Endodermal cell (in vitro differentiated cells): ENCODE measurements around the gene TMPRSS12. TPM values are rescaled to one million over a fixed set of nuclear protein-coding genes. Genes with fewer than 3 reads are reported as not detected.
"Not testable (repeated sequence)": the region's sequence is repeated elsewhere in the genome, so short reads cannot be mapped to it uniquely, and the experiment has no call there.

ENCODE experiments used
- DNase-seq: peaks from one replicate; pipeline ENCODE4 v3.0.0-alpha.2; 2017
- H3K27ac ChIP-seq: 2 replicates; pipeline ENCODE4 v1.5.1; 2013; ENCODE audit warnings: mild to moderate bottlenecking, low read depth, low read length, moderate library complexity
- H3K27me3 ChIP-seq: 2 replicates; pipeline ENCODE4 v1.6.1; 2013; ENCODE audit warnings: mild to moderate bottlenecking, low read length, moderate library complexity; ENCODE audit not compliant: insufficient read depth, control insufficient read depth, poor library complexity, severe bottlenecking
- H3K36me3 ChIP-seq: 2 replicates; pipeline ENCODE4 v1.7.0; 2013; ENCODE audit warnings: mild to moderate bottlenecking, low read length, moderate library complexity; ENCODE audit not compliant: control insufficient read depth, insufficient read depth
- H3K4me1 ChIP-seq: one replicate; pipeline ENCODE4 v1.7.0; 2013; ENCODE audit warnings: low read length; ENCODE audit not compliant: control insufficient read depth, insufficient read depth
- H3K4me3 ChIP-seq: 2 replicates; pipeline ENCODE4 v1.5.1; 2013; ENCODE audit warnings: mild to moderate bottlenecking, low read length, moderate library complexity
- H3K9ac ChIP-seq: 2 replicates; pipeline ENCODE4 v1.6.1; 2013; ENCODE audit warnings: mild to moderate bottlenecking, low read length, moderate library complexity; ENCODE audit not compliant: poor library complexity, severe bottlenecking; ENCODE audit errors: extremely low read depth
- H3K9me3 ChIP-seq: 2 replicates; pipeline ENCODE4 v1.6.1; 2013; ENCODE audit warnings: mild to moderate bottlenecking, low read length, moderate library complexity; ENCODE audit not compliant: control insufficient read depth
- H3K27ac Mint-ChIP-seq: 2 replicates; pipeline ENCODE4 v1.8.0; 2020; ENCODE audit warnings: mixed read lengths
- H3K27me3 Mint-ChIP-seq: 2 replicates; pipeline ENCODE4 v1.8.0; 2021; ENCODE audit warnings: mild to moderate bottlenecking, mixed read lengths; ENCODE audit not compliant: insufficient read depth
- H3K36me3 Mint-ChIP-seq: 2 replicates; pipeline ENCODE4 v1.8.0; 2020; ENCODE audit warnings: low read depth, mixed read lengths
- H3K4me1 Mint-ChIP-seq: 2 replicates; pipeline ENCODE4 v1.8.0; 2020; ENCODE audit warnings: mixed read lengths
- H3K4me3 Mint-ChIP-seq: 2 replicates; pipeline ENCODE4 v1.8.0; 2020; ENCODE audit warnings: mild to moderate bottlenecking, moderate library complexity, mixed read lengths
- H3K9me3 Mint-ChIP-seq: 2 replicates; pipeline ENCODE4 v1.8.0; 2020; ENCODE audit warnings: mild to moderate bottlenecking, mixed read lengths
- WGBS, 2 experiments: methylation state at CpG; one replicate each; pipeline versions ENCODE4 v1.1.5 to v1.1.7; 2013; ENCODE audit warnings: missing lambda C conversion rate in 2 of 2, mixed read lengths in 1 of 2; ENCODE audit not compliant: insufficient coverage in 1 of 2, insufficient read length in 1 of 2; 5-methylcytosine and 5-hydroxymethylcytosine counted together
- total RNA-seq, 2 donors: library from RNA; stranded (reverse); fragmentation: NEBNext Ultra II Directional in 1 of 2; extraction: Animal tissue kit (Norgen Biotek cat#: 25700) in 1 of 2; gene quantifications; 2 replicates in 1 of 2; 3 replicates in 1 of 2; pipeline ENCODE4 v1.2.1, GENCODE V29; 2021
- TF ChIP-seq, protein P1 (sequence below): fragments of 200-600 bp; sonication (generic); conservative IDR thresholded peaks from 2 replicates; pipeline ENCODE4 v1.5.0; 2021; ENCODE audit warnings: antibody characterized with exemption, mild to moderate bottlenecking

TMPRSS12 gene
- total RNA-seq, 2 donors from 2014 or later = not detected

- Mint-ChIP-seq H3K27me3 (no peaks in the 10 kb centered on the region), H3K27ac (no peak overlapping the region), H3K4me3 (no peak overlapping the region), H3K9me3 (peaks cover 26% of the 10 kb centered on the region), H3K4me1 (peaks cover 5% of the 10 kb centered on the region), H3K36me3 (peaks cover 8% of the 10 kb centered on the region)
- 97 to 98% methylated on average over 4 to 6 of the region's 6 CpGs for WGBS, 2 experiments
- H3K27me3 ChIP-seq = no peaks in the 10 kb centered on the region
- H3K36me3 ChIP-seq = no peaks in the 10 kb centered on the region
- no peak for DNase-seq
- H3K4me1 ChIP-seq = no peaks in the 10 kb centered on the region
- H3K9ac ChIP-seq = no peak overlapping the region
- TF ChIP-seq, protein P1, sequence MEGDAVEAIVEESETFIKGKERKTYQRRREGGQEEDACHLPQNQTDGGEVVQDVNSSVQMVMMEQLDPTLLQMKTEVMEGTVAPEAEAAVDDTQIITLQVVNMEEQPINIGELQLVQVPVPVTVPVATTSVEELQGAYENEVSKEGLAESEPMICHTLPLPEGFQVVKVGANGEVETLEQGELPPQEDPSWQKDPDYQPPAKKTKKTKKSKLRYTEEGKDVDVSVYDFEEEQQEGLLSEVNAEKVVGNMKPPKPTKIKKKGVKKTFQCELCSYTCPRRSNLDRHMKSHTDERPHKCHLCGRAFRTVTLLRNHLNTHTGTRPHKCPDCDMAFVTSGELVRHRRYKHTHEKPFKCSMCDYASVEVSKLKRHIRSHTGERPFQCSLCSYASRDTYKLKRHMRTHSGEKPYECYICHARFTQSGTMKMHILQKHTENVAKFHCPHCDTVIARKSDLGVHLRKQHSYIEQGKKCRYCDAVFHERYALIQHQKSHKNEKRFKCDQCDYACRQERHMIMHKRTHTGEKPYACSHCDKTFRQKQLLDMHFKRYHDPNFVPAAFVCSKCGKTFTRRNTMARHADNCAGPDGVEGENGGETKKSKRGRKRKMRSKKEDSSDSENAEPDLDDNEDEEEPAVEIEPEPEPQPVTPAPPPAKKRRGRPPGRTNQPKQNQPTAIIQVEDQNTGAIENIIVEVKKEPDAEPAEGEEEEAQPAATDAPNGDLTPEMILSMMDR = no peak
- H3K27ac ChIP-seq = no peak overlapping the region
- peaks cover 23% of the 10 kb centered on the region for H3K9me3 ChIP-seq
- no peak overlapping the region for H3K4me3 ChIP-seq
Measured at GRCh38 chr12:50862316-50862715, 19.6 kb downstream of the TMPRSS12 start.

DNA sequence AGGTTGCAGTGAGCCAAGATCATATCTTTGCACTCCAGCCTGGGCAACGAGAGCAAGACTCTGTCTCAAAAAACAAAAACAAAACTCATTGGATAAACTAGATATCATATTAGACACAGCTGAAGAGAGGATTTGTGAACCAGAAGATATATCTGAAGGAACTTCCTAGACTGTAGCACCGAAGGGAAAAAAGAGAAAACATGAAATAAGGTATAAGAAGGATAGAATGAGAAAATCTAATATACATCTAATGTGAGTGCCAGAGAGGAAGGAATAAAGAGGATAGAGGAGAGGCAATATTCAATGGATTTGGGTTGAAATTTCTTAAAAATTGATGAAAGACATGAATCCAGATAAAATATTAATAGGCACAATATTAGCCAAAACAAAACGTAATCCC lies 22.5 kb downstream of the TMPRSS12 start:
- Mint-ChIP-seq H3K36me3 (peaks cover 8% of the 10 kb centered on the region), H3K27ac (no peak overlapping the region), H3K4me1 (peaks cover 5% of the 10 kb centered on the region), H3K9me3 (peaks cover 35% of the 10 kb centered on the region), H3K4me3 (no peak overlapping the region), H3K27me3 (peaks cover 1% of the 10 kb centered on the region)
- H3K9me3 ChIP-seq = peaks cover 28% of the 10 kb centered on the region
- no peaks in the 10 kb centered on the region for H3K36me3 ChIP-seq
- H3K4me3 ChIP-seq = peak overlapping the region; percentile 34
- WGBS, 2 experiments = 50 to 100% methylated on average over 1 of the region's 3 CpGs
- H3K27ac ChIP-seq = no peak overlapping the region
- H3K27me3 ChIP-seq = no peaks in the 10 kb centered on the region
- TF ChIP-seq, protein P1 = no peak
- DNase-seq = no peak
- H3K4me1 ChIP-seq = no peaks in the 10 kb centered on the region
- no peak overlapping the region for H3K9ac ChIP-seq

DNA sequence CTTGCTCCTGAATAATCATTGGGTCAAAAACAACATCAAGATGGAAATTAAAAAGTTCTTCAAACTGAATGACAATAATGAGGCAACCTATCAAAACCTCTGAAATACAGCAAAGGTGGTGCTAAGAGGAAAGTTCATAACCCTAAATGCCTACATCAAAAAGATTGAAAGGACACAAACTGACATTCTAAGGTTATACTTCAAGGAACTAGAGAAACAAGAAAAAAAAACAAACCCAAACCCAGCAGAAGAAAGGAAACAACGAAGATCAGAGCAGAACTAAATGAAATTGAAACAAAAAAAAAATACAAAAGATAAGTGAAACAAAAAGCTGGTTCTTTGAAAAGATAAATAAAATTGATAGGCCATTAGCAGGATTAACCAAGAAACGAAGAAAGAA lies 26.2 kb downstream of the TMPRSS12 start:
- not testable (repeated sequence) for H3K4me1 Mint-ChIP-seq, H3K36me3 Mint-ChIP-seq, H3K9ac ChIP-seq, H3K36me3 ChIP-seq, H3K4me1 ChIP-seq, H3K4me3 Mint-ChIP-seq, DNase-seq, H3K27ac Mint-ChIP-seq, H3K27me3 ChIP-seq, H3K27me3 Mint-ChIP-seq, H3K27ac ChIP-seq
- H3K4me3 ChIP-seq = peak overlapping the region; percentile 29
- peaks cover 28% of the 10 kb centered on the region for H3K9me3 ChIP-seq
- peaks cover 55% of the 10 kb centered on the region for H3K9me3 Mint-ChIP-seq
- WGBS, 2 experiments = 80% methylated on average over 2 of the region's 2 CpGs; no CpG with 5 or more reads in 1 of the 2 experiments

- Mint-ChIP-seq H3K36me3 (no peaks in the 10 kb centered on the region), H3K27me3 (no peaks in the 10 kb centered on the region), H3K4me3 (no peak overlapping the region), H3K27ac (no peak overlapping the region), H3K9me3 (peaks cover 15% of the 10 kb centered on the region), H3K4me1 (no peaks in the 10 kb centered on the region)
- H3K27me3 ChIP-seq = no peaks in the 10 kb centered on the region
- H3K27ac ChIP-seq = no peak overlapping the region
- DNase-seq = no peak
- H3K4me1 ChIP-seq = no peaks in the 10 kb centered on the region
- H3K9ac ChIP-seq = no peak overlapping the region
- TF ChIP-seq, protein P1 = no peak
- 100% methylated on average over 2 of the region's 3 CpGs; no CpG with 5 or more reads in 1 of the 2 experiments for WGBS, 2 experiments
- no peak overlapping the region for H3K4me3 ChIP-seq
- no peaks in the 10 kb centered on the region for H3K36me3 ChIP-seq
- H3K9me3 ChIP-seq = peaks cover 9% of the 10 kb centered on the region
Measured at GRCh38 chr12:50882563-50882962, 39.8 kb downstream of the TMPRSS12 start.
